Rectal smooth muscle tissue (tissue), 1 donor: ENCODE results near the gene CDKAL1.

Experiments used
- H3K27ac ChIP-seq: one replicate; pipeline ENCODE4 v1.7.0; 2013; ENCODE audit warnings: low read depth, low read length, inconsistent platforms
- H3K27me3 ChIP-seq: one replicate; pipeline ENCODE4 v1.7.0; 2013; ENCODE audit warnings: low read length; ENCODE audit not compliant: control insufficient read depth, insufficient read depth
- H3K36me3 ChIP-seq: one replicate; pipeline ENCODE4 v1.7.0; 2013; ENCODE audit warnings: low read length; ENCODE audit not compliant: control insufficient read depth, insufficient read depth
- H3K4me1 ChIP-seq: one replicate; pipeline ENCODE4 v1.7.0; 2013; ENCODE audit warnings: low read length; ENCODE audit not compliant: control insufficient read depth, insufficient read depth
- H3K4me3 ChIP-seq: one replicate; pipeline ENCODE4 v1.7.0; 2013; ENCODE audit warnings: low read length
- H3K9ac ChIP-seq: one replicate; pipeline ENCODE4 v1.7.0; 2013; ENCODE audit warnings: low read length

CDKAL1 gene

GRCh38 chr6:20979076-20979475 is 444.8 kb downstream of the CDKAL1 start:
- Histone ChIP-seq H3K27me3 (no peaks in the 10 kb centered on the region), H3K4me1 (no peaks in the 10 kb centered on the region), H3K9ac (no peak overlapping the region), H3K27ac (no peak overlapping the region), H3K36me3 (no peaks in the 10 kb centered on the region), H3K4me3 (no peak overlapping the region)

DNA sequence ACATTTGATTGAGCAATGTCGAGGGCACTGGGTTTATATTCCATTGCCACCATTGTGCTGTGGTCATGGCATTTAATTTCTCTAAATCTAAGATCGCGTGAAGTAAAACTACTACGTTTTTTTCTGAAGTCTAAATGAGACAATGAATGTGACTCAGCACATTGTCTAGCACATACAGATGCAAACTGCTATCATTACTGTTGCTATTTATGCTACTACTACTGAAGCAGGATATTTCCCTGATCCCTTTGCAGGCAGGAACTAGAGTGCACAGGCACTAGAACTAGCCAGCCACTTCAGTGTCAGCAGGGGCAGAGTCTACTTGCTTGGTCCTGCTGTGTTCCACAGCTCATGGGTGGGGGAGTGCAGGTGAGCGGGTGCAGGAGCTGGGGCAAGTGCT is 449.7 kb downstream of the CDKAL1 start:
- H3K36me3 ChIP-seq = no peaks in the 10 kb centered on the region
- no peak overlapping the region for H3K9ac ChIP-seq
- H3K27ac ChIP-seq = no peak overlapping the region
- H3K27me3 ChIP-seq = no peaks in the 10 kb centered on the region
- no peak overlapping the region for H3K4me3 ChIP-seq
- no peaks in the 10 kb centered on the region for H3K4me1 ChIP-seq

DNA sequence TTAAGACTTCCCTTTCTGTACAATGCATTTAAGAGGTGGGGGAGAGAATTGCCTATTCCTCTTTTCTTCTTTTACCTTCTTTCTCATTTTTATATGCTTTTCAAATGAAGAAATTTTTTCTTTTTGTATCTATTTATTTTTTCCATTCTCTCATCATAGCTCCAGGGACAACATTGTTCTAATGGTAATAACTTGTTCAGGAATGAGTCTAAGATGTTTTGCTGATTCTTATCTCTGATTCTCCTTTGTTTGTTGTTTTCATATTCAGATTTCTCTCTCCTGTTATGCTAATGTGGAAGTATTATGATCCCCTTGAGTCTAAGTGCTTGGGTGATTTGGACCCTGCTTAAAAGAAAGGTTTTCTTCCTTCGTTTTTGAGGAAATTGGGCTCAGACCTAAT is 451.6 kb downstream of the CDKAL1 start:
- Histone ChIP-seq H3K4me3 (no peak overlapping the region), H3K27me3 (no peaks in the 10 kb centered on the region), H3K27ac (no peak overlapping the region), H3K4me1 (no peaks in the 10 kb centered on the region), H3K9ac (no peak overlapping the region), H3K36me3 (no peaks in the 10 kb centered on the region)

DNA sequence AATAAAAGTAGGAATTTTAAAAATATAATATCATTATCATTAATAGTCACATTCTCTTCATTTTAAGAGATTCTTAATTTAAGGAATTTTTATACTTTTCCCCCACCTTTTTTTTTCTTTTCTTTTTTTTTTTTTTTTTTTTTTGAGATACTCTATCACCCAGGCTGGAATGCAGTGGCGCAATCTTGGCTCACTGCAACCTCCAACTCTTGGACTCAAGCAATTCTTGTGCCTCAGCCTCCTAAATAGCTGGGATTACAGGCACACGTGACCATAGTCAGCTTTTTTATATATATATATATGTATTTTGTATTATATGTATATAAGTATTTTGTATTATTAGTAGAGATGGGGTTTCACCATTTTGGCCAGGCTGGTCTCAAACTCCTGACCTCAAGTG is 457.7 kb downstream of the CDKAL1 start:
- Histone ChIP-seq H3K9ac (no peak overlapping the region), H3K36me3 (no peaks in the 10 kb centered on the region), H3K4me3 (no peak overlapping the region), H3K27ac (no peak overlapping the region), H3K27me3 (no peaks in the 10 kb centered on the region), H3K4me1 (no peaks in the 10 kb centered on the region)

GRCh38 chr6:20996099-20996498 is 461.8 kb downstream of the CDKAL1 start:
- H3K27ac ChIP-seq = no peak overlapping the region
- H3K36me3 ChIP-seq = no peaks in the 10 kb centered on the region
- H3K27me3 ChIP-seq = no peaks in the 10 kb centered on the region
- no peaks in the 10 kb centered on the region for H3K4me1 ChIP-seq
- no peak overlapping the region for H3K4me3 ChIP-seq
- H3K9ac ChIP-seq = no peak overlapping the region

DNA sequence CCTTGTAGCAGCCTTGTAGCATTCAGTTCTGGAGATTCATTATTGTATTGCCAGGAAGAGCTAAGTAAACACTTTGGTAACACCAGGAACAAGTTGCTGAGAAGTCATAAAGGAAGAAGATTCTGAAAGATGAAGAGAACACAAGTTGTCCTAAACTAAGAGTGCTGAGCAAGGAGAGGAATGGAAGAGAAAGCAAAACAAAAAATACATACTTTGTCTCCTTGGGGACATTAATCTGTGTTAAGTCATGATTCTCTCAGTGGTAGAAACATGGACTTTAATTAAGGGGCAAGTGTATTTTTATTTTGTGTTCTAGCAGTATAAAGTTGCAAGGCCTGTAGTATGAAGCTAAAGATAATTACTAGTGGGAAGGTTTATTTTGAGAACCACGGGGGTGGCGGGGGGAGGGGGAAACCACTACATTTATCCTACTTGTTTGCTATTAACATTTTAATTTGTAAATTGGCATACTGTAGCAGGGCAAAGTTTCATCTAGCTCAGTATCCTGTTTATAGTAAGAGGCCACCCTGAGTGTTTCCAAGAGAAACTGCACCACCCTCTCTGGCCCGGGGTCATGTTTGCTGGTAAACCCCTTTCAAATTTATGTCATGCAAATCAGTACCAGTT is 463.0 kb downstream of the CDKAL1 start:
- Histone ChIP-seq H3K9ac (no peak overlapping the region), H3K27me3 (no peaks in the 10 kb centered on the region), H3K4me3 (no peak overlapping the region), H3K27ac (no peak overlapping the region), H3K36me3 (no peaks in the 10 kb centered on the region), H3K4me1 (no peaks in the 10 kb centered on the region)

DNA sequence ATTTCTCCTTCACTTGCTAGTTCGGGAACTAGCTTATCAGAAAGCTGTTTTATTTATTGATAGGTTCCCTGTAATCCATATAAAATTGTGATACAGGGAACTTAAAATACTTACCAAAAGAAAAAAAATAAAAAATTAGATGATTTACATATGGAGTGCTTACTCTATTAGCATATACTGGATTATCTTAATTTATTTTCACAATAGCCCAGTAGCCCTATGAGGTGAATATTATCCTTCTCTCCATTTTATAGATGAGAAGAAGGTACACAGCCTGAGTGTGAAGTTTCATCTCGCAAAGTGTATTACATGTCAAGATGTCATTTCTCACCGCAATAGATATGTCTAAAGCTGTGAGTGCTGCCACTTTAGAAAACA is 463.5 kb downstream of the CDKAL1 start:
- H3K27me3 ChIP-seq = no peaks in the 10 kb centered on the region
- H3K9ac ChIP-seq = no peak overlapping the region
- H3K4me3 ChIP-seq = no peak overlapping the region
- no peaks in the 10 kb centered on the region for H3K36me3 ChIP-seq
- H3K4me1 ChIP-seq = no peaks in the 10 kb centered on the region
- H3K27ac ChIP-seq = no peak overlapping the region

- H3K9ac ChIP-seq = no peak overlapping the region
- H3K4me3 ChIP-seq = no peak overlapping the region
- no peak overlapping the region for H3K27ac ChIP-seq
- no peaks in the 10 kb centered on the region for H3K27me3 ChIP-seq
- H3K36me3 ChIP-seq = no peaks in the 10 kb centered on the region
- H3K4me1 ChIP-seq = no peaks in the 10 kb centered on the region
These were observed 464.6 kb downstream of the CDKAL1 start for GRCh38 chr6:20998748-20999448.

GRCh38 chr6:21000331-21000801 is 466.1 kb downstream of the CDKAL1 start:
- no peak overlapping the region for H3K27ac ChIP-seq
- H3K4me1 ChIP-seq = no peaks in the 10 kb centered on the region
- H3K27me3 ChIP-seq = no peaks in the 10 kb centered on the region
- H3K36me3 ChIP-seq = no peaks in the 10 kb centered on the region
- H3K9ac ChIP-seq = no peak overlapping the region
- no peak overlapping the region for H3K4me3 ChIP-seq

DNA sequence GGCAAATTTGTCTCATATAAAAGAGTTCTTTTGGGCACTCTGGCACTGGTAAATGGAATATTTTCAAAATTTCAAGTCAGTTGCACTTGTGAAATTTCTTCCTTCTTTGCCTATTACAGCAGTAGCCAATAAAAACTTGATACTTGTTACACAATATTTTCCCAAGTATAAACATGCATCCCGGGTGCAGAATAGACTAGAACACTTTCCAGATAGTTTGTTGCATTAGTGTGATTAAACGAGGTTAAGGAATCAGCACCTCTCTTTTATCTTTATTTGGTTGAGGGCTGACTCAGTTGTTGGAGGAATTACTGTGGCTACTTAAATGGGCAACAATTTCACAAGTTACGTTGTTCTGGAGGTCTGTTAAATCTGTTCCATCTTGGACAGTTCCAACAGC is 467.5 kb downstream of the CDKAL1 start:
- H3K4me1 ChIP-seq = peaks cover 2% of the 10 kb centered on the region
- H3K4me3 ChIP-seq = no peak overlapping the region
- H3K27me3 ChIP-seq = no peaks in the 10 kb centered on the region
- H3K27ac ChIP-seq = no peak overlapping the region
- H3K36me3 ChIP-seq = no peaks in the 10 kb centered on the region
- H3K9ac ChIP-seq = no peak overlapping the region

GRCh38 chr6:21003780-21004541 is 469.7 kb downstream of the CDKAL1 start:
- H3K36me3 ChIP-seq = no peaks in the 10 kb centered on the region
- no peak overlapping the region for H3K9ac ChIP-seq
- H3K4me3 ChIP-seq = no peak overlapping the region
- H3K4me1 ChIP-seq = peaks cover 2% of the 10 kb centered on the region
- H3K27ac ChIP-seq = no peak overlapping the region
- H3K27me3 ChIP-seq = no peaks in the 10 kb centered on the region

DNA sequence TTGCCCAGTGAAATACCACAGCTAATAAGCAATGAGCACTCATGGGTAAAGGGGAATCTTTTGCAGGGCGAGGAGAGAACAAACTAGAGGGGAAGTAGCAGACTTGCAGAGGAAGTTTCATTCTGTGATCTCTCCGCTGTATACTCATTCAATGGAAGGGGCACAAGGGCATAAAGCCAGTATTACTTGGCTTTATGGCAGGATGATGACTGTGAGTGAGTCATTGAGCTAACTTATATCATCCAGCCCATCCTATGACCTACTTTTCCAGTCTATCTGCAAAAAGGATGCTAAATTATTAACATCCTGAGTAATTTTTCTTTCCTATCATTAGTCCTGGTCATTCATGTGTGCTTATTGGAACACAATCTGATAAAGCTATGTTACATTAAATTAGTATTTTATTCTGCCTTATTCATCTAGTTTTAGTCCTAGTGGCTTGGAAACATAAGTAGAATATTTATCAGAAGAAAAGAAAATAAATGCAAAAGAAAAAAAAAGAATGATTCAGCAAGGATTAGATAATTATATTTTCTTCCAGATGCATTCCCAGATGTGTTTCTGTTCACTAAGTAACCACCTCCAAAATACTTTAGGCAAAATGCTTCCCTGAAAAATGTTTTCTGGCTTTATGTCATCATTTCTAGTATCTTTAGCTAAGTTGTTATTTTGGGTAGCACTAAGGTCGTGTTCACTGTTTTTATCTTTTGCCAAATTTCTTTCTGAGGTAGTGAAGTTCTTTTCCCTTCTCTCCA is 471.7 kb downstream of the CDKAL1 start:
- Histone ChIP-seq H3K4me1 (peaks cover 2% of the 10 kb centered on the region), H3K27ac (no peak overlapping the region), H3K9ac (no peak overlapping the region), H3K27me3 (no peaks in the 10 kb centered on the region), H3K36me3 (no peaks in the 10 kb centered on the region), H3K4me3 (no peak overlapping the region)
